Measurements from ENCODE around the gene WDR88. TPM values are rescaled to one million over a fixed set of nuclear protein-coding genes. Genes with fewer than 3 reads are reported as not detected.
"Not testable (repeated sequence)": the region's sequence is repeated elsewhere in the genome, so short reads cannot be mapped to it uniquely, and the experiment has no call there.

Gene WDR88
- total RNA-seq, 3 donors from 2014 or later = not detected

DNA sequence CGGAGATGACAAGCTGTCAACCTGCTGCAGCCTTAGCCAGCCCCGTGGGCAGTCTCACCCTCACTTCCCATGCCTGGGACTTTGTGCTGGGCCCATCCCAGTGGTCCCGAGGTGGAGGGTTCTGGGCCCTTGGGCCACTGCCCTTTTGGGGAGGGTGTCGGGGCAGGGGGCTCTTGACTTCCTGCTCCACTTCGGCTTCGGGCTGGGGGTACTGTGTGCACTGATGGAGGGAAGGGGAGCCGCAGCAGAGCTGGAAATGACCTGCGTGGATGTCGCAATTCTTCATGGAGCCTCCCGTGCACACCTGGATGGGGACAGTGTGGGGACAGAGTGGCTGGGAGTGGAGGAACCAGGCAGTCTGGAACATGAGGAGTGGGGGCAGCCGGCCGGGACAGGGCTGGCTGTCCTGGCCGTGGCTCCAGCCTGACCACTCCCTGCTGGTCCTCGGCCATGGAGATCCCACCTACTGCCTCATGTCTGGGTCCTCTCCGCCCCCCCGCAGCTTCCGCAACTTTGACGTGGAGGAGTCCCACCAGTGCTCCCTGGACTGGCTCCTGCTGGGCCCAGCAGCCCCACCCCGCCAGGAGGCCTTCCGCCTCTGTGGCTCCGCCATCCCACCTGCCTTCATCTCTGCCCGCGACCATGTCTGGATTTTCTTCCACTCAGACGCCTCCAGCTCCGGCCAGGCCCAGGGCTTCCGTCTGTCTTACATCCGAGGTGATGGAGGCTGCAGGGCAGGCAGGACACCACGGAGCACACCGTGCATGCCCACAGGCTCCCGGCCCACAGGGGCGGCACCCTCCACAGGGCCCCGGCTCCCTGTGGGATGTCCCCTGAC, 72.4 kb downstream of the WDR88 start:
- no peak overlapping the region for H3K4me3 Mint-ChIP-seq
- DNase-seq = no peak
- no peaks in the 10 kb centered on the region for H3K27me3 Mint-ChIP-seq (ENCODE audit: low read depth)
- no peaks in the 10 kb centered on the region for H3K36me3 Mint-ChIP-seq (ENCODE audit: insufficient read depth)
- no peaks in the 10 kb centered on the region for H3K4me1 Mint-ChIP-seq (ENCODE audit: low read depth)
- no peaks in the 10 kb centered on the region for H3K9me3 Mint-ChIP-seq
- no peak for ATAC-seq

DNA sequence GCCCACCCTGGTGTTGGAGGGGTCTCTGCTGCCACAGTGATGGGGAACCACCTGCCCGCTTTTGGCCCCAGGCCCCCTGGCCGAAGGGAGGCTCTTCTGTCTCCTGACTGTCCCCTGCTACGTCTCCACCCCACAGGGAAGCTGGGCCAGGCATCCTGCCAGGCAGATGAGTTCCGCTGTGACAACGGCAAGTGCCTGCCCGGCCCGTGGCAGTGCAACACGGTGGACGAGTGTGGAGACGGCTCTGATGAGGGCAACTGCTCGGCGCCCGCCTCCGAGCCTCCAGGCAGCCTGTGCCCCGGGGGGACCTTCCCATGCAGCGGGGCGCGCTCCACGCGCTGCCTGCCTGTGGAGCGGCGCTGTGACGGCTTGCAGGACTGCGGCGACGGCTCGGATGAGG, 73.2 kb downstream of the WDR88 start:
- H3K4me3 Mint-ChIP-seq = no peak overlapping the region
- no peaks in the 10 kb centered on the region for H3K9me3 Mint-ChIP-seq
- H3K36me3 Mint-ChIP-seq (ENCODE audit: insufficient read depth) = no peaks in the 10 kb centered on the region
- ATAC-seq (no peak), DNase-seq (no peak)
- no peaks in the 10 kb centered on the region for H3K27me3 Mint-ChIP-seq (ENCODE audit: low read depth)
- no peaks in the 10 kb centered on the region for H3K4me1 Mint-ChIP-seq (ENCODE audit: low read depth)

DNA sequence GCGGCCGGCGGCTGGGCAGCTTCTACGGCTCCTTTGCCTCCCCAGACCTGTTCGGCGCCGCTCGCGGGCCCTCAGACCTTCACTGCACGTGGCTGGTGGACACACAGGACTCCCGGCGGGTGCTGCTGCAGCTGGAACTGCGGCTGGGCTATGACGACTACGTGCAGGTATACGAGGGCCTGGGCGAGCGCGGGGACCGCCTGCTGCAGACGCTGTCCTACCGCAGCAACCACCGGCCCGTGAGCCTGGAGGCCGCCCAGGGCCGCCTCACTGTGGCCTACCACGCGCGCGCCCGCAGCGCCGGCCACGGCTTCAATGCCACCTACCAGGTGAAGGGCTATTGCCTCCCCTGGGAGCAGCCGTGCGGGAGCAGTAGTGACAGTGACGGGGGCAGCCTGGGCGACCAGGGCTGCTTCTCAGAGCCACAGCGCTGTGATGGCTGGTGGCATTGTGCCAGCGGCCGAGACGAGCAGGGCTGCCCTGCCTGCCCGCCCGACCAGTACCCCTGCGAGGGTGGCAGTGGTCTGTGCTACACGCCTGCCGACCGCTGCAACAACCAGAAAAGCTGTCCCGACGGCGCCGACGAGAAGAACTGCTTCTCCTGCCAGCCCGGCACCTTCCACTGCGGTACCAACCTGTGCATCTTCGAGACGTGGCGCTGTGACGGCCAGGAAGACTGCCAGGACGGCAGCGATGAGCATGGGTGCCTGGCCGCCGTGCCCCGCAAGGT, 73.8 kb downstream of the WDR88 start:
- no peak for ATAC-seq
- no peaks in the 10 kb centered on the region for H3K4me1 Mint-ChIP-seq (ENCODE audit: low read depth)
- H3K36me3 Mint-ChIP-seq (ENCODE audit: insufficient read depth) = no peaks in the 10 kb centered on the region
- no peak overlapping the region for H3K4me3 Mint-ChIP-seq
- H3K27me3 Mint-ChIP-seq (ENCODE audit: low read depth) = no peaks in the 10 kb centered on the region
- no peaks in the 10 kb centered on the region for H3K9me3 Mint-ChIP-seq
- DNase-seq = no peak

DNA sequence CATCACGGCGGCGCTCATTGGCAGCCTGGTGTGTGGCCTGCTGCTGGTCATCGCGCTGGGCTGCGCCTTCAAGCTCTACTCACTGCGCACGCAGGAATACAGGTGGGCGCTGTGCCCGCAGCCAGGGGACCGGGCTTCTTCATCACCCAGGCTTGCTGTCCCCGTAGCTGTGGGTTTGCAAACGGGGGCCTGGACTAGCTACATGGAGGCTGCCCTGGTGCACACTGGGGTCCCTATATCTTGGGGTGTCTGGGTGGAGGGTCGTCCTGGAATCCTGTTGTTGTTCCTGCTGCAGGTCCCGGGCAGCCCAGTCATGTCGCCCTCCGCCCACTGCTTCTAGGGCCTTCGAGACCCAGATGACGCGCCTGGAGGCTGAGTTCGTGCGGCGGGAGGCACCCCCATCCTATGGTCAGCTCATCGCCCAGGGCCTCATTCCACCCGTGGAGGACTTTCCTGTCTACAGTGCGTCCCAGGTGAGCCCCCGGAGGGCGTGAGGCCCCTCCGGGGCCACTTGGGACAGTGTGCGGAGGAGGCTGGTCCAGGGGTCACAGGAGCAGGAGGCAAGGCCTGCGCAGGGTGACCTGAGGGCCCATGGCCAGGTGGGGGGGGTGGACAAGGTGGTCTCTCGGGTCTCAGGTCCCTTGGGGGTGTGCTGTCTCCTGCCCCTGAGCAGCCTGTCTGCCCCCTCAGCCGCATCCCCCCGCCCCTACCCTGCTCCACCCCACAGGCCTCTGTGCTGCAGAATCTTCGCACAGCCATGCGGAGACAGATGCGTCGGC, 74.5 kb downstream of the WDR88 start:
- no peak for ATAC-seq
- DNase-seq = no peak
- no peaks in the 10 kb centered on the region for H3K36me3 Mint-ChIP-seq (ENCODE audit: insufficient read depth)
- H3K4me1 Mint-ChIP-seq (ENCODE audit: low read depth) = no peaks in the 10 kb centered on the region
- H3K9me3 Mint-ChIP-seq = no peaks in the 10 kb centered on the region
- H3K4me3 Mint-ChIP-seq = no peak overlapping the region
- no peaks in the 10 kb centered on the region for H3K27me3 Mint-ChIP-seq (ENCODE audit: low read depth)

DNA sequence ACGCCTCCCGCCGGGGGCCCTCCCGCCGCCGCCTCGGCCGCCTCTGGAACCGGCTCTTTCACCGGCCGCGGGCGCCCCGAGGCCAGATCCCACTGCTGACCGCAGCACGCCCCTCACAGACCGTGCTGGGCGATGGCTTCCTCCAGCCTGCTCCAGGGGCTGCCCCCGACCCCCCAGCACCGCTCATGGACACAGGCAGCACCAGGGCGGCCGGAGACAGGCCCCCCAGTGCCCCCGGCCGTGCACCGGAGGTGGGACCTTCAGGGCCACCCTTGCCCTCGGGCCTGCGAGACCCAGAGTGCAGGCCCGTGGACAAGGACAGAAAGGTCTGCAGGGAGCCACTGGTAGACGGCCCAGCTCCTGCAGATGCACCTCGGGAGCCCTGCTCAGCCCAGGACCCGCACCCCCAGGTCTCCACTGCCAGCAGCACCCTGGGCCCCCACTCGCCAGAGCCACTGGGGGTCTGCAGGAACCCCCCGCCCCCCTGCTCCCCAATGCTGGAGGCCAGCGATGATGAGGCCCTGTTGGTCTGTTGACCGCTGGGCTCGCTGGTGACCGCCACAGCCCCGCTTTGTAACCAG, 75.2 kb downstream of the WDR88 start:
- DNase-seq (no peak), ATAC-seq (no peak)
- Mint-ChIP-seq H3K9me3 (no peaks in the 10 kb centered on the region), H3K4me3 (no peak overlapping the region), H3K4me1 (ENCODE audit: low read depth) (no peaks in the 10 kb centered on the region), H3K36me3 (ENCODE audit: insufficient read depth) (no peaks in the 10 kb centered on the region), H3K27me3 (ENCODE audit: low read depth) (no peaks in the 10 kb centered on the region)

DNA sequence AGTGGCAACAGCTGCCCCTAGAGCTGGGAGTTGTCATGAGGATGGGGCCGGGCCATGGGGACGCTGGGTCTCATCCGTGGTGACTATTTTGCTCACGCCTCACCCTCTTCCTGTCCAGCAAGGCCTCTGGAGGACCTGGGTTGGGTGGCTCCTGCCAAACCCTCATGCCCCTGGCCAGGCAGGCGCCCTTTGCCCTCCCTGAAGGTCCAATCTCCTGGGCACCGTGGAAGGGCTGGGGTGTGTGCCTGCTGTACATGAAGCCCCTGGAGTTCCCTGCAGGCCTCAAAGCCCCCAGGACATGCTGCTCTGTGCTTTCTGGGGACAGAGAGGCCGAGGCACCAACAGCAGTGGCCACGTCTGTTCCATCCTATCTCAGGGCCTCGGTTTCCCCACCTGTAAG, 76.0 kb downstream of the WDR88 start:
- Mint-ChIP-seq H3K27me3 (ENCODE audit: low read depth) (no peaks in the 10 kb centered on the region), H3K4me3 (no peak overlapping the region), H3K36me3 (ENCODE audit: insufficient read depth) (no peaks in the 10 kb centered on the region), H3K4me1 (ENCODE audit: low read depth) (no peaks in the 10 kb centered on the region), H3K9me3 (no peaks in the 10 kb centered on the region)
- no peak for ATAC-seq
- DNase-seq = no peak

DNA sequence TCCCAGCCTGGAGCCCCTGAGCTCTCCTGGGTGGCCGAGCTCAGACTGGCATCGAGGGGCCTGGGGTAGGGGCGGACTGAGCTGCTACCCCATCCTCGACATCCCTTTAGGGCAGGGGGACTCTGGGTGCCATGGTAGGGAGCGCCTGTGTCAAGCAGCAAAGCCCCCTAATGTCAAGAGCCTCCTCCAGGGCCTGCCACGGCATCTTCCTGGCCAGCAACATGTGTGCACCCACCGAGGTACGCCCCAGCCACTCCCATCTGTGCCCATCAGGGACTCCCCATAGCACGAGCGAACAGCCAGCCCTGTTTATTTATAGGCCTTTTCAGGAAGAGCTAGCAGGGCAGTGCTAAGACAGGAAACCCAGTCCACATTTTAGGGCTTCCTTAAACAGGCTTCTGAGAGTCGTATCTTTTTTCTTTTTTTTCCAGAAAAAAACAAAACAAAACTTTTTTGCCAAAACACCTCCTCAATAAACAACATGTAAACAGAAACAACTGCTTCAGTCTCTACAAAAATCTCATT, 76.5 kb downstream of the WDR88 start:
- no peak for DNase-seq
- no peaks in the 10 kb centered on the region for H3K9me3 Mint-ChIP-seq
- no peak overlapping the region for H3K4me3 Mint-ChIP-seq
- H3K4me1 Mint-ChIP-seq (ENCODE audit: low read depth) = no peaks in the 10 kb centered on the region
- ATAC-seq = no peak
- H3K36me3 Mint-ChIP-seq (ENCODE audit: insufficient read depth) = no peaks in the 10 kb centered on the region
- no peaks in the 10 kb centered on the region for H3K27me3 Mint-ChIP-seq (ENCODE audit: low read depth)

DNA sequence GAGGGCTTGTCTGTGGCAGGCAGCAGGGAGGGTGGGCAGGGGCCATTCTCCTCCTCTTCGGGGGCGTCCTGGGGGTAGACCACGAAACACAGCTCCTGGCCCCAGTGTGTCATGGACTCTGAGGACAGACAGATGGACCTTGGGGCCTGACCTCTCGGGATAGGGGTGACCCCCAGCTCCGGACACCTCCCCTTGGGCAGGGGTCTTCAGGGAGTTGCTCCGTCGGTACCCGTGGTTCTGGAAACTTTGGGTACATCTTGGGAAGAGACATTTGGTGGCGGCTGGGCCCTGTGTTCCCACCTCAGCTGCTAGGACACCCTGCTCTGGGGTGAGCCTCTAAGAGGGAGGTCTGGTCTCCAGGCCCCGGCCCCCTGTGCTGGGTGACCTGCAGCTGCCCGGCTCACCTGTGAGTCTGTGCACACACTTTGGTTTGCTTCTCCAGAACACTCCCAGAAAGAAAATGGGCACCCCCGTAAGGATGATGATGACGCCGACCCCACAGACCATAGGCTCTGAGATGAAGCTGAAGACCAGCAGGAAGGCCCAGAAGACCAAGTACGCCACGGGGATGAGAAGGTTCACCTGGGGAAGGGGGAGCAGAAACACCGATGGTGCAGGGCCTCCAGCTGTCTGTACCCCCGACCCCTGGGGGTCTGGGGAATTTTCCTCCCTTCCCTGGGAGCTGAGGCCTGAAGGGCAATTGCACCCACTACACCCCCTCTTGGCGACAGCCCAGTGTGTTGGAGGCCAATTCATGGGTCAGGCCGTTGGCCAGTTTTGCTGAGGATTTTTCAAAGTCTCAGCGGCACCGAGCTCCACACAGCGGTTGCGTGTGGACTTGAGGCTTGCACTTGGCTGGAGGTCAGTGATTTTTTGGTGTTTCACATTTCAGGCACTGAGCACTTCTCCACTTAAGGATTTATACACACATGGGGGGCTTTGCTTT, 77.3 kb downstream of the WDR88 start:
- no peaks in the 10 kb centered on the region for H3K4me1 Mint-ChIP-seq (ENCODE audit: low read depth)
- DNase-seq (no peak), ATAC-seq (no peak)
- no peaks in the 10 kb centered on the region for H3K9me3 Mint-ChIP-seq
- no peak overlapping the region for H3K4me3 Mint-ChIP-seq
- no peaks in the 10 kb centered on the region for H3K36me3 Mint-ChIP-seq (ENCODE audit: insufficient read depth)
- H3K27me3 Mint-ChIP-seq (ENCODE audit: low read depth) = no peaks in the 10 kb centered on the region

DNA sequence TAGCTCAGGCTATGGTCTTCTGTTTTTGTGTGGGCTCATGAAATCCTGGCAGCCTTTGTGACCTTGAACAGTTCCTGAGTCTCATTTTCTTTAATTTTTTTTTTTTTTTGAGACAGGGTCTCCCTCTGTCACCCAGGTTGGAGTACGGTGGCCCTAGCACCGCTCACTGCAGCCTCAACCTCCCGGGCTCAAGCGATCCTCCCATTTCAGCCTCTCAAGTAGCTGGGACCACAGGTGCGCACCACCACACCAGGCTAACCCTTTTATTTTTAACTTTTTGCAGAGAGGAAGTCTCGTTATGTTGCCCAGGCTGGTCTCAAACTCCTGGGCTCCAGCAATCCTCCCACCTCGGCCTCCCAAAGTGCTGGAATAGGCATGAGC, 77.9 kb downstream of the WDR88 start:
- not testable (repeated sequence) for H3K4me1 Mint-ChIP-seq (ENCODE audit: low read depth)

DNA sequence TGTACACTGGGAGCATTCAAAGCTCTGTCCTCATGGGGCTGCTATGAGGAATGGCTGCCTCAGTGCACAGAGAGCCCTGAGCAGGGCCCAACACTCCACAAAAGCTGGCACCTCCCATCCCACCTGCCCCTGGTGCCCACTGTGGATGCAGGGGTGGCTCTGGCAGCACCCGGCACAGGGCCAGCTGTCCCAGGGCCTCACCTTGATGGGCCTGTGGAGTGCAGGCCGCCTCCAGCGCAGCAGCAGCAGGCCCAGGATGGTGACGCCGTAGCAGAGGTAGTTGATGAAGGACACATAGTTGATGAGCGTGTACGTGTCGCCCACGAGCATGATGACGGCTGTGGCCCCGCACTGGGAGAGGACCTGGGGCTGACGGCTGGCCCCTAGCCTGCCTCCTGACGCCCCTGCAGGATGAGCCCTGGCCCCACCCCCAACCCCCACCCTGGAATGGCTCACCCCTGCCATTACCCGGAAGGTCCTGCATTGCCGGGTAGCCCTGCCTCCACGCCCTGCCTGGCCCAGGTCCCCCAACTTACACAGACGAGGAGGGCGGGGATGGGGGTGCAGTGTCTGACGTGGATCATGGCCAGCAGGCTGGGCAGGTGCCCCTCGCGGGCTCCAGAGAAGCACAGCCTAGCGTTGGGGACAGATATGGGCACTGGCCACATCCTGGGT, 78.5 kb downstream of the WDR88 start:
- Mint-ChIP-seq H3K27me3 (ENCODE audit: low read depth) (no peaks in the 10 kb centered on the region), H3K9me3 (no peaks in the 10 kb centered on the region), H3K4me1 (ENCODE audit: low read depth) (no peaks in the 10 kb centered on the region), H3K4me3 (no peak overlapping the region), H3K36me3 (ENCODE audit: insufficient read depth) (no peaks in the 10 kb centered on the region)
- ATAC-seq (no peak), DNase-seq (no peak)

More for the DNA sequence above, 77.9 kb downstream of the WDR88 start:
- H3K36me3 Mint-ChIP-seq (ENCODE audit: insufficient read depth); H3K4me3 Mint-ChIP-seq; ATAC-seq; H3K9me3 Mint-ChIP-seq; DNase-seq; H3K27me3 Mint-ChIP-seq (ENCODE audit: low read depth): not testable (repeated sequence)

DNA sequence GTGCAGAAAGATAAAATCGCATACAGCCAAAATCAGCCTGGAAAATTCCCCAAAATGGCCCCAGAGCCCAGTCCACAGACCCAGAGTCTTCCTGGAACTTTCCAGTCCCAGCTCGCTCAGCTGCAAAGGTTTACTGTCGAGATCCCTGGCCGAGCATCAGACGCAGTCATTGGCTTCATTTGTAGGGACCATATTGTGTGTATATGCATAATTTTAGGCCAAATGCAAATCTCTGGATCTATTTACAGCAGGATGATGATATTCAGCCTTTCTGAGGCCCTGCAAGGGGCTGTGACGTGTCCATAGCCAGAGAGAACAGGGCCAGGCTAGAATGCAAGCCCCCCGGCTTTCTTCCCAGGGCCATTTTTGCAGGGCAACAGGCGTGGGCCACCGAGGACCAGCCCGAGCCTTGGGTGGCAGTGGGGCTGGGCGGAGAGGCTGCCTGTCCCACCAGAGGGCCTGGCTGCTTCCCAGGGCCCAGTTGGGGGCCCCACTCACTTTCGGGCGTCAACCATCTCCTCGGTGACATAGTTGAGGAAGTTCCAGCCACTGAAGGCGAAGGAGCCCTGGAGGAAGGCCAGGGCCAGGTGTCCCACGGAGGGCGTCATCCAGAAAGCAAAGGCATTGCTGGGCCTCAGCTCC, 80.0 kb downstream of the WDR88 start:
- H3K36me3 Mint-ChIP-seq (ENCODE audit: insufficient read depth) = no peaks in the 10 kb centered on the region

DNA sequence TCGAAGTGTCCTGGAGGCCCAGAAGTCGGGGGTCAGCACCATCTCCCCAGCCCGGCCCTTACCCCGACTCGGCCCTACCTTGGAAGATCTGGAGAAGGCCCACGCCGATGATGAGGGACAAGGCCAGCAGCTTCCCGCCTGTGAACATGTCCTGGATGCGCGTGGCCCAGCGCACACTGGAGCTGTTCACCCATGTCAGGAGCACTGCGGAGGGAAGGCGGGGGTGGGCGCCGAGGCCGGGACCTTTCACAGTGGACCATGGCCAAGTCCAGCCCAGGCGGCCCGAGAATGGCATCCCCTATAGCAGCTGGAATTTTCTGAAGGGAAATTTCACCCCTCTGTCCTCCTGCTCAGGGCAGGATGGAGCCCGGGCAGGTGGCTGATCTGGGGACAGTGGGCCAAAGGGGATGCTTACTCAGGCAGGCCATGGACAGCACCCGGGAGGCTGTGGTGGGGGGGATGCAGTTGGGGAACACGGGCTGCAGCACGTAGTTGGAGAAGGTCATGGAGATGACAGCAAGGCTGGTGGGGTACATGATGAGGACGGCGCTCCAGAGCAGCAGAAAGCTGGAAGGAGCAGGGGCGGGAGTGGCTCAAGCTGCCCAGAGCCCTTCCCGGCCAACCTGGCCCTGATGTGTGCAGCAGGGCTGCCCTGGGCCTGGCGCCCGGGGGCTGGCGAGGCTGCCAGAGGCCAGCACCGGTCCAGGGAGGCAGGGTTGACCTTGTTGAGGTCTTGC, 80.7 kb downstream of the WDR88 start:
- H3K4me1 Mint-ChIP-seq (ENCODE audit: low read depth) = no peaks in the 10 kb centered on the region
- H3K27me3 Mint-ChIP-seq (ENCODE audit: low read depth) = no peaks in the 10 kb centered on the region
- no peaks in the 10 kb centered on the region for H3K9me3 Mint-ChIP-seq
- H3K4me3 Mint-ChIP-seq = no peak overlapping the region
- DNase-seq (no peak), ATAC-seq (no peak)
- H3K36me3 Mint-ChIP-seq (ENCODE audit: insufficient read depth) = no peaks in the 10 kb centered on the region

More for the DNA sequence above, 80.0 kb downstream of the WDR88 start:
- Mint-ChIP-seq H3K4me1 (ENCODE audit: low read depth) (no peaks in the 10 kb centered on the region), H3K4me3 (no peak overlapping the region), H3K27me3 (ENCODE audit: low read depth) (no peaks in the 10 kb centered on the region), H3K9me3 (no peaks in the 10 kb centered on the region)
- DNase-seq (no peak), ATAC-seq (no peak)
